ENCODE data around the gene SYNDIG1. TPM values are rescaled to one million over a fixed set of nuclear protein-coding genes. Genes with fewer than 3 reads are reported as not detected.
"Not testable (repeated sequence)": the region's sequence is repeated elsewhere in the genome, so short reads cannot be mapped to it uniquely, and the experiment has no call there.

The SYNDIG1 gene
- total RNA-seq, 1 experiment from 2014 or later: not detected

GRCh38 chr20:24622856-24623255 lies 153.4 kb downstream of the SYNDIG1 start:
- no peak for DNase-seq (ENCODE audit: extremely low read depth, low read depth)

- DNase-seq (ENCODE audit: extremely low read depth, low read depth): not testable (repeated sequence)
Measured at GRCh38 chr20:24626141-24626540, 156.7 kb downstream of the SYNDIG1 start.

DNA sequence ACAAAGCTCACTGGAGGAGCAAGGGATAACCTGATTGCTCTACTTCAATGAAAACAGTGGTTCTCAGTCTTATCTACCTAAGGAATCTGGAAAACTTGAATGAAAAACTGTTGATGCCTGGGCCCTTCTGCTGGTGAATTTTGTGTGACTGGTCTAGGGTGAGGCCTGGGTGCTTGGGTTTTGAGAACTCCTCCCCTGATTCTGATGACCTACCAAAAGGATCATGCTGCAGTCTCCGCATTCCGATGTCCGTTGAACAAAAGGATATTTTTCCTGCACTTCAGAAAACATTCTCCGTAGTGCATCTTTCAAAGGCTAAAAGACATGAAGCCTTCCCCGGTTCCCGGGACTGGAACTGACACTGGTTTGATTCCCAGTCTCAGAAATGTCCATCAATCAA lies 157.9 kb downstream of the SYNDIG1 start:
- no peak for DNase-seq (ENCODE audit: extremely low read depth, low read depth)

DNA sequence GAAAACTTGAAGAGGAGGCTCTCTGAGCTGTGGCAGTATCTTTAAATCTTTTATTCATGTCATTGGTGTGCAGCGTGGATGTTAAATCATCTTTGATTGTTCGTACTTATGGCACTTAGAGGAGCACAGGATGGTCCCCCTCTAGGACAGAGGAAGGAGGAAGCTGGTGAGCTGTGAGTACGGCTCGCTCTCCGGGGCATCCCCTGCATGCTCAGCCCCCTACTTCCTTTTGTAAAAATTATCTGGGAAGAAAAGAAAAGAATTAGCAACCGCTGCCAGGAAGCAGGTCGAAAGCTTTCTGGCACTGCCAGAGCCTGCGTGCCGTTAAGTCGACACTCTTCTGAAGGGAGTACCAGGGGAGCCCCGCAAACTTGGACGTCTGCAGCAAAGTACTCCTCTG lies 158.5 kb downstream of the SYNDIG1 start:
- DNase-seq (ENCODE audit: extremely low read depth, low read depth): no peak

GRCh38 chr20:24628985-24629384 lies 159.6 kb downstream of the SYNDIG1 start:
- DNase-seq (ENCODE audit: extremely low read depth, low read depth): no peak

DNA sequence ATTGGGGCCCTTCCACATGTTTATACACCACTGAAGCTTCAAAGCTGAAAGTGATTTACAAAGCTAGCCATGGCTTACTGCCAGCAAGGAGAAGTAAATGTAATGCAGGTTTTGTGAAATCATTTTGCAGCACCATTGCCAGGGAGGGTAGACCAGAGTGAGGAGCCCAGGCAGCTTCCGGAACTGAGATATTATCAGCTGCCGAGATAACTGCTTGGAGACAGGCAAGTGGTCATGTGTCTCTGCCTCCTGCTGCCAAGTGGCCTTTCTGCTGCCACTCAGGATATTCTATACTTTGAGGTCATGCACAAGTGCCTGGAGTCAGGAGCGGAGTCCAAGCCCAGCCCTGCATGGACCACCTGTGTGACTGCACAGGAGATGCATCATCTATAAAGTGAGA lies 160.2 kb downstream of the SYNDIG1 start:
- DNase-seq (ENCODE audit: extremely low read depth, low read depth): no peak

DNA sequence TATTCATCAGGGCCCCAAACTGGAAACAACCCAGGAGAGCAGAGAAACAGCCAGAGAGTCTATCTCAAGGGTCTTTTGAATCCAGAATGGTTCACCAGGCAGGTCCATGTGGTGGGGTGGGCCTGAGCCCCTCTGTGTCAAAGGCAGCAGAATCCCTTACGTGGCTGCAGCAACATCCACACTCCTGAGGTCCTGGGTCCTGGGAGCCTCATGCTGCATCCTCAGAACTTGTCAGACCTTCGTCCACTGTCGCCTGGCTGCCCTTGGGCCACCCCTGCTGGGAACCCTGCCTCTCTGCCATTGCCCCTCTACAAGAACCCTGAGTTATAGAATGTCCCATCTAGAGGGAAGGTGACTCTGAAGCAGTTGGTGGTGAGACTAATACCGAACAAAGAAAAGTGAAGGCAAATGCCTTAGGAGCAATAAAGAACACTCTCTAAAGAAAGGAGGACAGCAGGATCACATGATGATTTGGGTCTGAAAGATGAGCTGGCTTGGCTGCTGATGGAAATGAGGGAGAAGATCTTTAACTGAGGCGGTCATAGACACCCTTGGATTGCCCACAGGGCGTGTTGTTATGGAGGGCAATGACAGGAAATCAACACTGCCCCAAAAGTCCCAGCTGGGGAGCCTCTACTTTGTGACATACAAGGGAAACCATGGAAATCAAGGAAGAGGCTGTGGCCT lies 161.2 kb downstream of the SYNDIG1 start:
- no peak for DNase-seq (ENCODE audit: extremely low read depth, low read depth)

DNA sequence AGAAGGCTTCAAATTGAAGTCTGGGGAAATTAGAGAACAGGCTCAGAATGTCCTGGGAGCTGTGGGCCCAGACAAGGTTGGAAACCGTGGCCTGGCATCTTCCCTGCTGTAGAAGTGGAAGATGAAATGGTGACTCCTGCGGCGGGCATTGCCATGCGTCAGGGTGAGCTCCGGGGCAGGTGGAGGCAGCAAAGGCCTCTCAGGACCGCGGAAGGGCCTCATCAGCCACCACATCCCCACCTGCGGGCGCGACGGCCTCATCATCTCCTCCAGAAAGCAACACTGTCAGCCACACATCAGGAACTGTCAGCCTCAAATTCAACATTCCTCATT lies 161.7 kb downstream of the SYNDIG1 start:
- no peak for DNase-seq (ENCODE audit: extremely low read depth, low read depth)

GRCh38 chr20:24632581-24632980 lies 163.2 kb downstream of the SYNDIG1 start:
- DNase-seq (ENCODE audit: extremely low read depth, low read depth): no peak

DNA sequence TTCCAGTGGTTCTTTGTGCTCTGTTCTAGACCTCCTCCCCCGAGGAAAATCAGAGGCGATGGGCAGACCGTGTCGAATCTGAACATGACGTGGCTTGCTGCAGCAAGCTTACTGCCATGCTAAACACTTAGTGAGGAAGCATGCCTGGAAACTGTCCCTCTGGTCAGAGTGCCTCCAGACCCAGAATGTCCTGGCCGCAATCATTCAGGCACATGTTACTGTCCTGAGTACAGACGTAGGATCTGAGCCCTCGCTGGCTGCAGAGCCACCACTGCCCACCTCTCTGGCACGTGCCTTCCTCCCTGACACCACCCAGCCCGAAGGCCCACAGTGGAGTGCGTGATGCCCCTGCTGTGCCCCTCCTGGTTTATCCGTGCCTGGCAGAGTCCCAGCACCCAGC lies 163.6 kb downstream of the SYNDIG1 start:
- DNase-seq (ENCODE audit: extremely low read depth, low read depth): no peak

DNA sequence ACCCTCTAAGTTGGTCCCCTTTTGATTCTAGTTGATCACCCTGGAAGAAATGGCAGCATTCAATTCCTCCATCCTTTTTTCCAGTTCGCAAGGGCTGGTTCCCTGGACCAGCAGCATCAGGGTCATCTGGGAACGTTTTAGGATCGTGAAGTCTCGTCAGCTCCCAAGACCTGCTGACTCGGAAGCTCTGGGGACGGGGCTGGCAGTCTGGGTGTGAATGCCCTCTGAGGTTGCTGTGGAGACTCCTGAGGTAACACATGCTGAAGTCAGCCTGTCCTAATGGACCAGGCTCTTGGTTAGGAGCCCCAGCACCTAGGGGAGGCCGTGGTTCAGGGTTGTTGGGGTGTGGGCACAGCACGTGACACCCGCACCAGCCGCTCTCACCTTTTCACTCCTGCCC lies 164.1 kb downstream of the SYNDIG1 start:
- DNase-seq (ENCODE audit: extremely low read depth, low read depth): no peak

DNA sequence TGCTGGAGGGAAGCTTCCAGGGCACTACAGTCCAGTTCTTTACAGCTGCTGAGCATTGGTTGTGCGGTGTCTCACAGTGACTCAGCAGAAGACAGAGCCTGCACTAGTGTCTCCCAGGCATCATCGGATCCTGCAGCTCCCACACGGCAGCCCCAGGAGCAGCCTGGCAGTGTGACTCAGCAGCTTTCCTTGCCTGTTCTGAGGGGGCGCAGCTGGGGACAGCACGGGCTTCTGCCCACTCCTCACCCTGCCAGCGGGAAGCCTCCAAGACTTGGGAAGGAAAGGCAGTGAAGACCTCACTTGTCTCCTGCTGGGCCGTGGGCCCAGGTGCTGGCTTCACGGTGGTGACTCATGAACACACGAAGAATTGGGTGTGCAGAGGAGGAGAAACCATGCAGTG lies 165.4 kb downstream of the SYNDIG1 start:
- DNase-seq (ENCODE audit: extremely low read depth, low read depth): peak; percentile 90

- no peak for DNase-seq (ENCODE audit: extremely low read depth, low read depth)
Measured at GRCh38 chr20:24636626-24637025, 167.2 kb downstream of the SYNDIG1 start.

- no peak for DNase-seq (ENCODE audit: extremely low read depth, low read depth)
Measured at GRCh38 chr20:24637087-24637486, 167.7 kb downstream of the SYNDIG1 start.

GRCh38 chr20:24637941-24638340 lies 168.5 kb downstream of the SYNDIG1 start:
- no peak for DNase-seq (ENCODE audit: extremely low read depth, low read depth)

- DNase-seq (ENCODE audit: extremely low read depth, low read depth): no peak
Measured at GRCh38 chr20:24638591-24639548, 169.4 kb downstream of the SYNDIG1 start.

DNA sequence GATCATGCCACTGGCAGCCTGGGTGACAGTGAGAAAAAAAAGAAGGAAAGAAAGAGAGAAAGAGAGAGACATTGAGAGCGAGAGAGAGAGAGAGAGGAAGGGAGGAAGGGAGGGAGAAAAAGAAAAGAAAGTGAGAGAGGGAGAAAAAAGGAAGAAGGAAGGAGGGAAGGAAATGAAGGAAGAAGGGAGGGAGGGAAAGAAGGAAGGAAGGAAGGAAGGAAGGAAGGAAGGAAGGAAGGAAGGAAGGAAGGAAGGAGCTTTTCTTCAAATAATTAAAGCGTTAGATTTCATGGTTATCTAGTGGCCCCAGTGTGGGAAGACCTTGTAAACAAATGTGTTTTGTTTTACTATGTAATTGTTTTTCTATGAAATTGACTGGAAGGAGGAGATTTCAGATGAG lies 170.8 kb downstream of the SYNDIG1 start:
- DNase-seq (ENCODE audit: extremely low read depth, low read depth): no peak

- DNase-seq (ENCODE audit: extremely low read depth, low read depth): no peak
Measured at GRCh38 chr20:24640686-24641085, 171.3 kb downstream of the SYNDIG1 start.

DNA sequence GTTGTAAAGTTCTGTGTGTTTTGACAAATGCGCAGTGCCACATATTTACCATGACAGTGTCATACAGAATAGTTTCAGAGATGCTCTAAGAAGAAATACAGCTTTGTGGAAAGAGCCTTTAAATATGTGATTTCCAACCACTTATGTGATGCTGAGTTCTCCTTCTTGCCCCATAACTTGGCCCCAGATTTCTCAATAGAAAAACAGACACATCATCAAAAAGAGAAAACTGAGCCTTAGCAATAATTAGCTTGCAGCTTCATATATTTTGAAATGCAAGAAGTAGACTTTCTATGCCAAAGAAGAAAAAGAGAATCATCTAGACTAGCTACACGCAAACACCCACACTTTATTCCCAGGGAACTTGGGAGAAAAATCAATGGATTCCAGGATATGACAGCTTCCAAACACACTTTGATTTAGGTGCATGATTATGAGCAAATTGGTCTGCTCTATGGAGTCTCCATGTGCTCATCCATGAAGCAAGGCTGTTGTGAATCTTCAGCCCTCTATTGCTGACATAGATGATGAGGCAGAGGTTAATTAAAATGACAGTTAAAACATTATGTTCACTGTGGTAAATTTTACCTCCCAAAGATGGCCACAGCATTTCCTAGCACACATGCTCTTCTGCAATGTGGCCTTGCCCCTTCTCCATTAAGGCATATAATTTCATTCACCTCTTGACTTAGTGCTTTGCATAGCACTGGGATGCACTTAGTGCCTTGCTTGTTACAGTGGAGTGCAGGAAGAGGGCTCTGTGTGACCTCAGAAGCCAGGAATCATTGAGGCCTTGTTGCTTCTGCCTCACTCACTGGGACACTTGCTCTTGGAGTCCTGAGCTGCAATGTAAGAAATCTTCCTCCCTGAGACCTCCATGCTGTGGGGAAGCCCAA lies 174.6 kb downstream of the SYNDIG1 start:
- no peak for DNase-seq (ENCODE audit: extremely low read depth, low read depth)

- no peak for DNase-seq (ENCODE audit: extremely low read depth, low read depth)
Measured at GRCh38 chr20:24646321-24646720, 176.9 kb downstream of the SYNDIG1 start.

GRCh38 chr20:24647713-24648112 lies 178.3 kb downstream of the SYNDIG1 start:
- DNase-seq (ENCODE audit: extremely low read depth, low read depth): no peak
